H1 (cell line): ENCODE measurements around the gene MMAB. TPM values are rescaled to one million over a fixed set of nuclear protein-coding genes. Genes with fewer than 3 reads are reported as not detected.

Source experiments
- CTCF ChIA-PET: fragments of 300-600 bp; sonication (Branson Sonifier 250); formaldehyde crosslinking; loops from one replicate; lab custom pipeline; 2021; ENCODE audit not compliant: partially characterized antibody; lab: Charles Lee
- POLR2A ChIA-PET: fragments of 300-600 bp; sonication (Branson Sonifier 250); formaldehyde crosslinking; loops from one replicate; lab custom pipeline; 2021; ENCODE audit warnings: inconsistent platforms; ENCODE audit not compliant: partially characterized antibody; lab: Charles Lee
- DNase-seq, 2 experiments: peaks; one replicate each; pipeline versions ENCODE4 v3.0.0 to v3.0.0-alpha.2; 2010 to 2022; ENCODE audit warnings: low spot score in 2 of 2, low read depth in 1 of 2, mixed read lengths in 1 of 2
- FAIRE-seq: peaks from 2 replicates; lab custom pipeline; 2011; peaks lifted over from hg19 to GRCh38; lab: Jason Lieb, UNC
- H2AFZ ChIP-seq: 2 replicates; pipeline ENCODE4 v1.8.1; 2012; ENCODE audit warnings: low read length, inconsistent platforms
- H2AK5ac ChIP-seq: 2 replicates; pipeline ENCODE4 v1.6.1; 2013; ENCODE audit warnings: low read depth, low read length
- H2BK120ac ChIP-seq: replicated peaks from 2 replicates; pipeline ENCODE3; 2013; ENCODE audit warnings: low read depth, low read length, inconsistent platforms
- H2BK12ac ChIP-seq: 2 replicates; pipeline ENCODE4 v1.6.1; 2013; ENCODE audit warnings: low read depth, low read length
- H2BK15ac ChIP-seq: 2 replicates; pipeline ENCODE4 v1.6.1; 2013; ENCODE audit warnings: low read length
- H2BK20ac ChIP-seq: 2 replicates; pipeline ENCODE4 v1.6.1; 2013; ENCODE audit warnings: low read length
- H2BK5ac ChIP-seq: 2 replicates; pipeline ENCODE4 v1.6.1; 2013; ENCODE audit warnings: low read depth, low read length
- H3K14ac ChIP-seq: 2 replicates; pipeline ENCODE4 v1.6.1; 2013; ENCODE audit warnings: inconsistent platforms; ENCODE audit not compliant: insufficient read length
- H3K18ac ChIP-seq: 2 replicates; pipeline ENCODE4 v1.6.1; 2013; ENCODE audit warnings: low read length; ENCODE audit errors: extremely low read depth
- H3K23ac ChIP-seq: 2 replicates; pipeline ENCODE4 v1.6.1; 2013; ENCODE audit warnings: inconsistent platforms; ENCODE audit not compliant: insufficient read length
- H3K23me2 ChIP-seq: 2 replicates; pipeline ENCODE4 v1.6.1; 2013; ENCODE audit warnings: low read depth, low read length
- H3K27ac ChIP-seq: 2 replicates; pipeline ENCODE4 v1.6.1; 2011; ENCODE audit warnings: low read depth, low read length, inconsistent platforms
- H3K27me3 ChIP-seq, 4 experiments: replicated peaks in 1 of 4; 1 replicate in 1 of 4; 2 replicates in 3 of 4; pipeline versions ENCODE4 v1.6.1 to v1.8.1; 2011 to 2013; ENCODE audit warnings: low read length in 3 of 4, mild to moderate bottlenecking in 3 of 4, inconsistent platforms in 2 of 4, mixed read lengths in 2 of 4, moderate library complexity in 1 of 4; ENCODE audit not compliant: control insufficient read depth in 3 of 4, insufficient read depth in 3 of 4; ENCODE audit errors: extremely low read depth in 1 of 4
- H3K36me3 ChIP-seq, 4 experiments: 2 replicates each; pipeline versions ENCODE4 v1.6.1 to v1.8.1; 2011 to 2013; ENCODE audit warnings: mild to moderate bottlenecking in 4 of 4, low read length in 3 of 4, moderate library complexity in 2 of 4, control low read depth in 1 of 4, inconsistent platforms in 1 of 4; ENCODE audit not compliant: insufficient read depth in 4 of 4, control insufficient read depth in 2 of 4
- H3K4ac ChIP-seq: replicated peaks from 2 replicates; pipeline ENCODE3; 2013; ENCODE audit warnings: low read length, low read depth, mixed read lengths, inconsistent platforms; ENCODE audit not compliant: insufficient read length
- H3K4me1 ChIP-seq, 4 experiments: replicated peaks in 1 of 4; 1 replicate in 1 of 4; 2 replicates in 3 of 4; pipeline versions ENCODE4 v1.6.1 to v1.8.1; 2011 to 2013; ENCODE audit warnings: low read length in 3 of 4, inconsistent platforms in 2 of 4, mixed read lengths in 1 of 4; ENCODE audit not compliant: insufficient read depth in 4 of 4, control insufficient read depth in 3 of 4
- H3K4me2 ChIP-seq, 2 experiments: 2 replicates each; pipeline versions ENCODE4 v1.6.1 to v1.8.1; 2011 to 2013; ENCODE audit warnings: low read depth in 2 of 2, low read length in 2 of 2, control low read depth in 1 of 2, inconsistent platforms in 1 of 2, mild to moderate bottlenecking in 1 of 2; ENCODE audit not compliant: insufficient read depth in 1 of 2
- H3K4me3 ChIP-seq, 4 experiments: fragments of 200-600, 300-600 bp in 1 of 4; sonication (generic), shearing (Covaris generic), sonication (Bioruptor Twin) in 1 of 4; 2 replicates each; pipeline versions ENCODE4 v1.5.1 to v1.8.1; 2011 to 2016; ENCODE audit warnings: low read length in 4 of 4, low read depth in 3 of 4, control low read depth in 2 of 4, inconsistent platforms in 2 of 4, mild to moderate bottlenecking in 2 of 4, mixed read lengths in 1 of 4, moderate library complexity in 1 of 4; ENCODE audit not compliant: insufficient read depth in 2 of 4; ENCODE audit errors: extremely low read depth in 1 of 4
- H3K56ac ChIP-seq: replicated peaks from 2 replicates; pipeline ENCODE3; 2013; ENCODE audit warnings: low read depth, mild to moderate bottlenecking, mixed read lengths, low read length, inconsistent platforms; ENCODE audit not compliant: insufficient read length
- H3K79me1 ChIP-seq: 2 replicates; pipeline ENCODE4 v1.6.1; 2013; ENCODE audit warnings: low read depth, low read length, control low read depth
- H3K79me2 ChIP-seq, 2 experiments: 2 replicates each; pipeline versions ENCODE4 v1.6.1 to v1.8.1; 2012 to 2013; ENCODE audit warnings: low read length in 2 of 2, mild to moderate bottlenecking in 2 of 2, inconsistent platforms in 1 of 2; ENCODE audit not compliant: insufficient read depth in 2 of 2, control insufficient read depth in 1 of 2
- H3K9ac ChIP-seq, 4 experiments: replicated peaks in 1 of 4; 1 replicate in 1 of 4; 2 replicates in 3 of 4; pipeline versions ENCODE4 v1.6.1 to v1.8.1; 2011 to 2013; ENCODE audit warnings: low read depth in 3 of 4, low read length in 3 of 4, control low read depth in 2 of 4, mild to moderate bottlenecking in 2 of 4, moderate library complexity in 2 of 4, inconsistent platforms in 1 of 4; ENCODE audit errors: extremely low read depth in 1 of 4
- H3K9me3 ChIP-seq, 2 experiments: 2 replicates each; pipeline versions ENCODE4 v1.6.1 to v1.8.1; 2012 to 2013; ENCODE audit warnings: mild to moderate bottlenecking in 2 of 2, moderate library complexity in 2 of 2, control low read depth in 1 of 2, inconsistent platforms in 1 of 2, low read depth in 1 of 2, low read length in 1 of 2, mixed read lengths in 1 of 2; ENCODE audit not compliant: insufficient read depth in 2 of 2
- H4K20me1 ChIP-seq, 2 experiments: replicated peaks in 1 of 2; 2 replicates each; pipeline versions ENCODE3 to v1.8.1; 2011 to 2013; ENCODE audit warnings: inconsistent platforms in 2 of 2, low read length in 2 of 2, mild to moderate bottlenecking in 1 of 2; ENCODE audit not compliant: insufficient read depth in 2 of 2, control insufficient read depth in 1 of 2
- H4K5ac ChIP-seq: 2 replicates; pipeline ENCODE4 v1.6.1; 2013; ENCODE audit warnings: low read length, low read depth, mixed read lengths, inconsistent platforms; ENCODE audit not compliant: insufficient read length
- H4K8ac ChIP-seq: 2 replicates; pipeline ENCODE4 v1.8.0; 2013; ENCODE audit warnings: mild to moderate bottlenecking, moderate library complexity, low read length, inconsistent platforms; ENCODE audit not compliant: insufficient read depth; ENCODE audit errors: extremely low read depth
- H4K91ac ChIP-seq: replicated peaks from 2 replicates; pipeline ENCODE3; 2013; ENCODE audit warnings: low read length, mixed read lengths, inconsistent platforms; ENCODE audit not compliant: insufficient read length
- BACH1 ChIP-seq: IDR thresholded peaks from 2 replicates; pipeline ENCODE4 v1.6.1; 2012; ENCODE audit warnings: low read length, improper control_type of control experiment
- E2F6 ChIP-seq: IDR thresholded peaks from 2 replicates; pipeline ENCODE4 v1.6.1; 2012; ENCODE audit warnings: inconsistent platforms
- EP300 ChIP-seq, 2 experiments: IDR thresholded peaks; 1 replicate in 1 of 2; 2 replicates in 1 of 2; pipeline ENCODE4 v1.6.1; 2011 to 2012; ENCODE audit warnings: low read depth in 2 of 2, low read length in 2 of 2, mild to moderate bottlenecking in 2 of 2, borderline replicate concordance in 1 of 2, inconsistent platforms in 1 of 2, moderate library complexity in 1 of 2
- RBBP5 ChIP-seq: IDR thresholded peaks from 2 replicates; pipeline ENCODE4 v1.7.1; 2012; ENCODE audit warnings: low read depth, mild to moderate bottlenecking, inconsistent platforms, low read length, moderate library complexity, borderline replicate concordance
- WGBS, 2 experiments: shearing (Covaris generic) in 1 of 2; methylation state at CpG; one replicate each; pipeline versions ENCODE4 v1.1.6 to v1.1.7; 2013 to 2015; ENCODE audit warnings: low lambda C conversion rate in 2 of 2, mixed read lengths in 2 of 2, inconsistent platforms in 1 of 2, low coverage in 1 of 2, missing lambda C conversion rate in 1 of 2; ENCODE audit not compliant: insufficient replicate concordance in 2 of 2, insufficient coverage in 1 of 2, insufficient read length in 1 of 2; ENCODE audit errors: extremely low coverage in 1 of 2, missing lambda C conversion rate in 1 of 2; 5-methylcytosine and 5-hydroxymethylcytosine counted together
- polyA plus RNA-seq, 7 experiments: library from polyadenylated mRNA; depleted of rRNA in 3 of 7; stranded (reverse) in 5 of 7; unstranded in 2 of 7; fragments of >200 nt in 5 of 7; fragments of 200-250 nt in 2 of 7; gene quantifications; 1 replicate in 5 of 7; 2 replicates in 1 of 7; 4 replicates in 1 of 7; pipeline versions ENCODE4 v1.2.1 to v1.2.3, GENCODE V29; 2011 to 2013; ENCODE audit warnings: missing spikeins in 2 of 7, mixed read lengths in 2 of 7
- total RNA-seq: library from RNA; stranded (reverse); fragmentation: NEBNext Ultra II Directional; extraction: Animal tissue kit (Norgen Biotek cat#: 25700); gene quantifications from 2 replicates; pipeline ENCODE4 v1.2.1, GENCODE V29; 2021

The MMAB gene
- total and polyA plus RNA-seq, 2 of the 8 experiments (the other 6 are each of a cell fraction or from before 2014, with no cell fraction given): 12.9 to 18.5 TPM

GRCh38 chr12:109513051-109513450 lies 60.3 kb downstream of the MMAB start:
- H4K91ac ChIP-seq: no peak overlapping the region
- no peak overlapping the region for H2BK15ac ChIP-seq
- H3K27ac ChIP-seq: no peak overlapping the region
- no peak overlapping the region for H2BK12ac ChIP-seq
- ChIA-PET POLR2A (no interaction called here), CTCF (interaction anchor here (0.6 to 0.8 kb wide), 2 partner anchors 60 to 261 kb away, joined by 3 read pairs; partner anchors contain the start of genes MMAB and MVK)
- no peaks in the 10 kb centered on the region for H3K79me2 ChIP-seq
- no peak overlapping the region for H2BK20ac ChIP-seq
- H3K18ac ChIP-seq: no peak overlapping the region
- H3K36me3 ChIP-seq: peaks cover 2 to 31% (median 16%) of the 10 kb centered on the region in 4 experiments; a peak in 7 of 8 replicates
- no peaks in the 10 kb centered on the region for H3K4me1 ChIP-seq
- H3K23ac ChIP-seq: no peak overlapping the region
- WGBS, 2 experiments: 87% methylated on average over 8 of the region's 8 CpGs; no CpG with 5 or more reads in 1 of the 2 experiments
- H3K4me3 ChIP-seq: no peak overlapping the region
- no peak overlapping the region for H3K4ac ChIP-seq
- H2AFZ ChIP-seq: no peak overlapping the region
- FAIRE-seq (no peak), DNase-seq (no peak)
- H4K8ac ChIP-seq: no peak overlapping the region
- H4K20me1 ChIP-seq: peaks cover 0 to 4% of the 10 kb centered on the region in 2 experiments
- no peaks in the 10 kb centered on the region for H3K79me1 ChIP-seq
- H3K9ac ChIP-seq: no peak overlapping the region
- no peaks in the 10 kb centered on the region for H3K27me3 ChIP-seq
- H3K9me3 ChIP-seq: no peaks in the 10 kb centered on the region
- no peaks in the 10 kb centered on the region for H3K23me2 ChIP-seq
- H3K56ac ChIP-seq: no peak overlapping the region
- no peak overlapping the region for H2AK5ac ChIP-seq
- H4K5ac ChIP-seq: no peak overlapping the region
- no peak overlapping the region for H3K14ac ChIP-seq
- H2BK120ac ChIP-seq: no peak overlapping the region
- no peak overlapping the region for H2BK5ac ChIP-seq
- H3K4me2 ChIP-seq: no peak overlapping the region
- TF ChIP-seq EP300 (IDR thresholded peaks at IDR 0.05; ENCODE audit: borderline replicate concordance in 1 of 2, low read depth in 2 of 2, low read length in 2 of 2): no peak
- TF ChIP-seq E2F6: no peak
- TF ChIP-seq BACH1: no peak
- no peak for TF ChIP-seq RBBP5
